Naive thymus-derived CD8-positive, alpha-beta T cell (primary cell): Measurements from ENCODE around the gene KLK1. TPM values are rescaled to one million over a fixed set of nuclear protein-coding genes. Genes with fewer than 3 reads are reported as not detected.

Experiments
- ATAC-seq, 2 donors: fragments of 150-1000 bp; cut with Tn5 transposase in 1 of 2; sonication (Bioruptor Pico), chemical (Tn5 transposase) in 1 of 2; 1 replicate in 1 of 2; 2 replicates in 1 of 2; pipeline ENCODE4 v1.10.0; 2021; ENCODE audit warnings: mild to moderate bottlenecking in 2 of 2, moderate library complexity in 2 of 2
- POLR2A ChIA-PET: fragments of 350-600 bp; sonication (Branson Sonifier 250); formaldehyde crosslinking; loops from one replicate; lab custom pipeline; 2021; ENCODE audit warnings: antibody characterized with exemption; lab: Charles Lee
- DNase-seq, 10 donors: peaks; one replicate each; pipeline versions ENCODE4 v3.0.0 to v3.0.0-alpha.2; 2020 to 2022
- H3K27ac Mint-ChIP-seq, 10 donors: one replicate each; pipeline ENCODE4 v1.8.0; 2020 to 2022; ENCODE audit warnings: mild to moderate bottlenecking in 10 of 10, mixed read lengths in 10 of 10, moderate library complexity in 4 of 10, inconsistent platforms in 1 of 10
- H3K27me3 Mint-ChIP-seq, 5 donors: one replicate each; pipeline ENCODE4 v1.8.0; 2021 to 2022; ENCODE audit warnings: mixed read lengths in 5 of 5
- H3K36me3 Mint-ChIP-seq, 3 donors: one replicate each; pipeline ENCODE4 v1.8.0; 2020 to 2022; ENCODE audit warnings: mixed read lengths in 3 of 3, mild to moderate bottlenecking in 2 of 3, inconsistent platforms in 1 of 3
- H3K4me1 Mint-ChIP-seq, 4 donors: one replicate each; pipeline ENCODE4 v1.8.0; 2021 to 2022; ENCODE audit warnings: mixed read lengths in 4 of 4
- H3K4me3 Mint-ChIP-seq, 10 donors: one replicate each; pipeline ENCODE4 v1.8.0; 2020 to 2022; ENCODE audit warnings: mild to moderate bottlenecking in 10 of 10, mixed read lengths in 10 of 10, moderate library complexity in 6 of 10, inconsistent platforms in 1 of 10
- H3K9me3 Mint-ChIP-seq, 9 donors: one replicate each; pipeline ENCODE4 v1.8.0; 2020 to 2022; ENCODE audit warnings: mixed read lengths in 9 of 9, mild to moderate bottlenecking in 3 of 9, inconsistent platforms in 1 of 9, moderate library complexity in 1 of 9
- polyA plus RNA-seq, 3 donors: library from polyadenylated mRNA; unstranded; fragments of 300-500 nt; fragmentation: Illumina TruSeq; gene quantifications; one replicate each; pipeline ENCODE4 v1.2.3, GENCODE V29; 2021
- total RNA-seq, 8 experiments: library from RNA in 2 of 8; stranded (reverse) in 2 of 8; gene quantifications; one replicate each; pipeline ENCODE4 v1.2.3 and lab custom pipeline; 2021 to 2026

The KLK1 gene
- total and polyA plus RNA-seq, 5 experiments from 2014 or later: not detected

GRCh38 chr19:50803633-50804419, 19.8 kb downstream of the KLK1 start:
- peaks cover 0 to 23% (median 5%) of the 10 kb centered on the region in 3 donors for H3K36me3 Mint-ChIP-seq
- ATAC-seq: peak; percentile 11 to 22
- peaks cover 24 to 47% (median 40%) of the 10 kb centered on the region in 4 donors for H3K4me1 Mint-ChIP-seq
- H3K9me3 Mint-ChIP-seq: no peaks in the 10 kb centered on the region
- peak overlapping the region; percentile 99 to 100 (median 100) for H3K27ac Mint-ChIP-seq
- POLR2A ChIA-PET: interaction anchor here (0.7 to 2.5 kb wide), 8 partner anchors 12 to 900 kb away, joined by 3 to 18 read pairs (median 4); partner anchors contain the start of genes JOSD2 and NUP62
- DNase-seq: peak in 3 of 10 donors; percentile 14 to 37 (median 30)
- peak overlapping the region; percentile 89 to 100 (median 99) for H3K4me3 Mint-ChIP-seq
- no peaks in the 10 kb centered on the region for H3K27me3 Mint-ChIP-seq

- Mint-ChIP-seq H3K4me1 (peaks cover 24 to 47% (median 38%) of the 10 kb centered on the region in 4 donors), H3K27me3 (no peaks in the 10 kb centered on the region), H3K4me3 (peak overlapping the region in 1 of 10 donors; percentile 43), H3K27ac (peak overlapping the region in 2 of 10 donors; percentile 24 to 34), H3K9me3 (no peaks in the 10 kb centered on the region), H3K36me3 (peaks cover 0 to 39% (median 5%) of the 10 kb centered on the region in 3 donors)
- POLR2A ChIA-PET: interaction anchor here (0.7 kb wide), 1 partner anchor 18 kb away, joined by 3 read pairs; no protein-coding TSS in a partner anchor
- DNase-seq: no peak
- no peak for ATAC-seq
Measured at GRCh38 chr19:50801107-50801506, 22.5 kb downstream of the KLK1 start.

GRCh38 chr19:50799547-50799851, 24.1 kb downstream of the KLK1 start:
- H3K27ac Mint-ChIP-seq: no peak overlapping the region
- no peaks in the 10 kb centered on the region for H3K9me3 Mint-ChIP-seq
- DNase-seq (no peak), ATAC-seq (no peak)
- POLR2A ChIA-PET: no interaction called here
- peaks cover 0 to 39% (median 5%) of the 10 kb centered on the region in 3 donors for H3K36me3 Mint-ChIP-seq
- no peak overlapping the region for H3K4me3 Mint-ChIP-seq
- H3K27me3 Mint-ChIP-seq: no peaks in the 10 kb centered on the region
- peaks cover 16 to 38% (median 25%) of the 10 kb centered on the region in 4 donors for H3K4me1 Mint-ChIP-seq

GRCh38 chr19:50798659-50799546, 24.7 kb downstream of the KLK1 start:
- peaks cover 15 to 40% (median 21%) of the 10 kb centered on the region in 4 donors for H3K4me1 Mint-ChIP-seq
- H3K9me3 Mint-ChIP-seq: no peaks in the 10 kb centered on the region
- H3K36me3 Mint-ChIP-seq: peaks cover 0 to 39% (median 5%) of the 10 kb centered on the region in 3 donors
- no peak overlapping the region for H3K4me3 Mint-ChIP-seq
- POLR2A ChIA-PET: no interaction called here
- DNase-seq: no peak
- no peaks in the 10 kb centered on the region for H3K27me3 Mint-ChIP-seq
- no peak for ATAC-seq
- H3K27ac Mint-ChIP-seq: no peak overlapping the region

GRCh38 chr19:50797781-50798658, 25.6 kb downstream of the KLK1 start:
- Mint-ChIP-seq H3K9me3 (no peaks in the 10 kb centered on the region), H3K27ac (no peak overlapping the region), H3K4me1 (peaks cover 11 to 35% (median 12%) of the 10 kb centered on the region in 4 donors), H3K36me3 (peaks cover 0 to 39% (median 5%) of the 10 kb centered on the region in 3 donors), H3K4me3 (no peak overlapping the region), H3K27me3 (no peaks in the 10 kb centered on the region)
- ATAC-seq (no peak), DNase-seq (no peak)
- POLR2A ChIA-PET: no interaction called here

- Mint-ChIP-seq H3K9me3 (no peaks in the 10 kb centered on the region), H3K27me3 (no peaks in the 10 kb centered on the region), H3K27ac (no peak overlapping the region), H3K36me3 (peaks cover 0 to 39% (median 5%) of the 10 kb centered on the region in 3 donors), H3K4me3 (no peak overlapping the region), H3K4me1 (peaks cover 6 to 29% (median 7%) of the 10 kb centered on the region in 4 donors)
- ATAC-seq (no peak), DNase-seq (no peak)
- POLR2A ChIA-PET: no interaction called here
Measured at GRCh38 chr19:50797429-50797780, 26.2 kb downstream of the KLK1 start.

GRCh38 chr19:50796634-50797428, 26.8 kb downstream of the KLK1 start:
- no peaks in the 10 kb centered on the region for H3K27me3 Mint-ChIP-seq
- no peak overlapping the region for H3K4me3 Mint-ChIP-seq
- no peaks in the 10 kb centered on the region for H3K9me3 Mint-ChIP-seq
- H3K27ac Mint-ChIP-seq: no peak overlapping the region
- no peak for ATAC-seq
- POLR2A ChIA-PET: no interaction called here
- H3K4me1 Mint-ChIP-seq: peaks cover 4 to 23% (median 7%) of the 10 kb centered on the region in 4 donors
- DNase-seq: no peak
- peaks cover 0 to 36% (median 5%) of the 10 kb centered on the region in 3 donors for H3K36me3 Mint-ChIP-seq

GRCh38 chr19:50796128-50796633, 27.4 kb downstream of the KLK1 start:
- no peak overlapping the region for H3K4me3 Mint-ChIP-seq
- peaks cover 0 to 29% (median 4%) of the 10 kb centered on the region in 3 donors for H3K36me3 Mint-ChIP-seq
- H3K4me1 Mint-ChIP-seq: peaks cover 3 to 22% (median 7%) of the 10 kb centered on the region in 4 donors
- H3K9me3 Mint-ChIP-seq: no peaks in the 10 kb centered on the region
- no peaks in the 10 kb centered on the region for H3K27me3 Mint-ChIP-seq
- no peak for DNase-seq
- H3K27ac Mint-ChIP-seq: peak overlapping the region in 3 of 10 donors; percentile 15 to 73 (median 34)
- ATAC-seq: peak in 1 of 2 donors; percentile 26
- POLR2A ChIA-PET: no interaction called here

GRCh38 chr19:50795664-50796073, 27.9 kb downstream of the KLK1 start:
- no peak overlapping the region for H3K4me3 Mint-ChIP-seq
- peaks cover 0 to 19% (median 7%) of the 10 kb centered on the region in 4 donors for H3K4me1 Mint-ChIP-seq
- peaks cover 0 to 24% (median 0%) of the 10 kb centered on the region in 3 donors for H3K36me3 Mint-ChIP-seq
- no peaks in the 10 kb centered on the region for H3K9me3 Mint-ChIP-seq
- POLR2A ChIA-PET: no interaction called here
- no peak for ATAC-seq
- peak overlapping the region in 3 of 10 donors; percentile 15 to 73 (median 34) for H3K27ac Mint-ChIP-seq
- H3K27me3 Mint-ChIP-seq: no peaks in the 10 kb centered on the region
- no peak for DNase-seq

GRCh38 chr19:50794876-50795663, 28.5 kb downstream of the KLK1 start:
- POLR2A ChIA-PET: no interaction called here
- H3K27ac Mint-ChIP-seq: peak overlapping the region in 3 of 10 donors; percentile 34 to 73 (median 62)
- H3K36me3 Mint-ChIP-seq: peaks cover 0 to 20% (median 0%) of the 10 kb centered on the region in 3 donors
- H3K4me3 Mint-ChIP-seq: no peak overlapping the region
- peaks cover 0 to 17% (median 4%) of the 10 kb centered on the region in 4 donors for H3K4me1 Mint-ChIP-seq
- no peaks in the 10 kb centered on the region for H3K9me3 Mint-ChIP-seq
- ATAC-seq (peak; percentile 20 to 31), DNase-seq (peak in 1 of 10 donors; percentile 10)
- H3K27me3 Mint-ChIP-seq: no peaks in the 10 kb centered on the region
